ENCODE results near the gene GJA5.

- TF ChIP-seq POLR2A (IDR thresholded peaks at IDR 0.05): no peak
- no peak for TF ChIP-seq CTCF (IDR thresholded peaks at IDR 0.05)
Measured at GRCh38 chr1:147771226-147772125, 11.1 kb upstream of the GJA5 start.
